GM12892 (cell line): Measurements from ENCODE around the gene SH3BP4.

Source experiments
- POLR2A ChIP-seq: IDR thresholded peaks from 2 replicates; pipeline ENCODE4 v1.6.1; 2011; ENCODE audit warnings: low read depth, low read length, control low read depth
- POLR2AphosphoS5 ChIP-seq: IDR thresholded peaks from 2 replicates; pipeline ENCODE4 v1.6.1; 2011; ENCODE audit warnings: low read depth, low read length, control low read depth

DNA sequence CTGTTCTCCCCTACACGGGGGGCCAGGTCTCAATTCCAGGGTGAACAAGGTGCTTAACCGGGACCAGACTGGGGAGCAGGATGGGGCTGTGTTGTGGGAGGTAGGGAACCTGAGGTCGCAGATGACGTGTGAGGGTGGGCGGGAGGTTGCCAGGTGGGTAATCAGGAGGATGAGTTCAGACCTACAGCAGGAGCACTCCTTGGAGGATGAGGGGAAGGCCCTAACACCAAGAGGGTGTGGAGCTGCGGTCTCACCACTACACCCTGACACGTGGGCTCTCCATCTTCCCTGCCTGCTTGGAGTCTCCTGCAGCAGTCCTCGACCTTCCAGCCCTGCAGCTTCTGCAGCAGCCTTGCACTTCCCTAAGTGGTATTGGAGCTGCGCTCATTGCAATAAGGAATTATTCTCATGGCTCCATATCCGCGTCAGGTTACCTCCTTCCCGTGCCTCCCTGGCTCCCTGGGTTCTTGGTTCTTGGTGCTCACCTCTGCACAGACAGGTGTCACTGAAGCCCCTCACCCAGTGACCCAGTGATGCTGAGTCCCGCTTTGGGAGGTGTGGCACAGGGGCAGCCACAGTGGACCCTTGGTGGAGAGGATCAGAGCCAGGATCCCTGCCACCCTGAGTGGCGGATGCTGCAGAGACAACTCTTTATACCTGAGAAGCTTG, 15.5 kb downstream of the SH3BP4 start:
- TF ChIP-seq POLR2AphosphoS5 (no peak), POLR2A (no peak)
